Prostate gland (tissue), 2 donors: Measurements from ENCODE around the gene OR5K3. TPM values are rescaled to one million over a fixed set of nuclear protein-coding genes. Genes with fewer than 3 reads are reported as not detected.

Experiments
- DNase-seq: peaks from one replicate; pipeline ENCODE4 v3.0.0-alpha.2; 2019; ENCODE audit warnings: low spot score
- H3K27ac ChIP-seq, 2 donors: fragments of 200-600 bp; sonication (generic); 2 replicates each; pipeline ENCODE4 v1.5.1; 2017 to 2019
- H3K27me3 ChIP-seq: fragments of 200-600 bp; sonication (generic); replicated peaks from 2 replicates; pipeline ENCODE4 v1.5.1; 2019; ENCODE audit not compliant: insufficient read depth
- H3K36me3 ChIP-seq, 2 donors: fragments of 200-600 bp; sonication (generic); 1 replicate in 1 of 2; 2 replicates in 1 of 2; pipeline versions ENCODE4 v1.5.1 to v1.8.1; 2017 to 2019
- H3K4me1 ChIP-seq: fragments of 200-600 bp; sonication (generic); replicated peaks from 2 replicates; pipeline ENCODE4 v1.5.1; 2019
- H3K4me3 ChIP-seq, 2 donors: fragments of 200-600 bp; sonication (generic); 2 replicates each; pipeline ENCODE4 v1.5.1; 2017 to 2019
- H3K9me3 ChIP-seq: fragments of 200-600 bp; sonication (generic); 2 replicates; pipeline ENCODE4 v1.5.1; 2017
- CTCF ChIP-seq, 4 experiments: fragments of 200-600 bp in 2 of 4; fragments of 450-650 bp in 2 of 4; sonication (generic) in 2 of 4; IDR thresholded peaks; 1 replicate in 3 of 4; 2 replicates in 1 of 4; pipeline ENCODE4 v1.5.1; 2016 to 2019; ENCODE audit warnings: antibody characterized with exemption in 4 of 4, mild to moderate bottlenecking in 2 of 4, moderate library complexity in 2 of 4
- POLR2A ChIP-seq: fragments of 450-650 bp; IDR thresholded peaks from one replicate; pipeline ENCODE4 v1.6.1; 2016; ENCODE audit warnings: antibody characterized with exemption, mild to moderate bottlenecking
- POLR2AphosphoS5 ChIP-seq: sonication (generic); formaldehyde crosslinking; IDR thresholded peaks from one replicate; pipeline ENCODE4 v1.6.1; 2017; ENCODE audit warnings: antibody characterized with exemption
- WGBS: methylation state at CpG from one replicate; pipeline ENCODE4 v1.1.5; 2018; 5-methylcytosine and 5-hydroxymethylcytosine counted together
- intact Hi-C: fragments of 100-400 bp; cut with DNase I; formaldehyde crosslinking; loops from one replicate; pipeline ENCODE4 v1.14.2; 2022
- total RNA-seq, 2 donors: library from RNA; depleted of rRNA; stranded (reverse); fragments of >200 nt; gene quantifications; one replicate each; pipeline ENCODE4 v1.1.0, GENCODE V29; 2016

OR5K3 gene
- total RNA-seq, 2 donors from 2014 or later, result not detected

GRCh38 chr3:98359250-98359649 is 31.2 kb upstream of the OR5K3 start:
- intact Hi-C loops, result no loop called here
- H3K27me3 ChIP-seq, result no peaks in the 10 kb centered on the region

GRCh38 chr3:98359993-98360675 is 30.3 kb upstream of the OR5K3 start:
- H3K27me3 ChIP-seq, result no peaks in the 10 kb centered on the region
- no peak overlapping the region for H3K27ac ChIP-seq
- no peaks in the 10 kb centered on the region for H3K9me3 ChIP-seq
- no peaks in the 10 kb centered on the region for H3K36me3 ChIP-seq
- H3K4me3 ChIP-seq, result no peak overlapping the region
- no peak for DNase-seq
- 67% methylated on average over 1 of the region's 1 CpG for WGBS
- intact Hi-C loops, result no loop called here
- no peaks in the 10 kb centered on the region for H3K4me1 ChIP-seq
- no peak for TF ChIP-seq CTCF (IDR thresholded peaks at IDR 0.05)
- TF ChIP-seq POLR2AphosphoS5, result no peak
- no peak for TF ChIP-seq POLR2A

More at GRCh38 chr3:98359250-98359649, 31.2 kb upstream of the OR5K3 start:
- Histone ChIP-seq H3K4me1 (no peaks in the 10 kb centered on the region), H3K4me3 (no peak overlapping the region), H3K9me3 (no peaks in the 10 kb centered on the region), H3K27ac (no peak overlapping the region), H3K36me3 (no peaks in the 10 kb centered on the region)
- TF ChIP-seq POLR2AphosphoS5 (no peak), POLR2A (no peak), CTCF (IDR thresholded peaks at IDR 0.05) (no peak)
- no peak for DNase-seq

GRCh38 chr3:98360681-98361080 is 29.8 kb upstream of the OR5K3 start:
- no peak overlapping the region for H3K4me3 ChIP-seq
- TF ChIP-seq POLR2A (no peak), POLR2AphosphoS5 (no peak), CTCF (IDR thresholded peaks at IDR 0.05) (no peak)
- DNase-seq, result no peak
- no peaks in the 10 kb centered on the region for H3K27me3 ChIP-seq
- H3K36me3 ChIP-seq, result no peaks in the 10 kb centered on the region
- intact Hi-C loops, result no loop called here
- WGBS, result 93% methylated on average over 3 of the region's 3 CpGs
- H3K4me1 ChIP-seq, result no peaks in the 10 kb centered on the region
- no peak overlapping the region for H3K27ac ChIP-seq
- H3K9me3 ChIP-seq, result no peaks in the 10 kb centered on the region

GRCh38 chr3:98361289-98361688 is 29.2 kb upstream of the OR5K3 start:
- Histone ChIP-seq H3K4me3 (no peak overlapping the region), H3K4me1 (no peaks in the 10 kb centered on the region), H3K27ac (no peak overlapping the region), H3K9me3 (no peaks in the 10 kb centered on the region), H3K36me3 (no peaks in the 10 kb centered on the region), H3K27me3 (no peaks in the 10 kb centered on the region)
- no peak for DNase-seq
- TF ChIP-seq POLR2A (no peak), CTCF (IDR thresholded peaks at IDR 0.05) (no peak), POLR2AphosphoS5 (no peak)
- intact Hi-C loops, result no loop called here
- 75% methylated on average over 2 of the region's 2 CpGs for WGBS

GRCh38 chr3:98367464-98368246 is 22.8 kb upstream of the OR5K3 start:
- no peak overlapping the region for H3K27ac ChIP-seq
- TF ChIP-seq POLR2A, result no peak
- TF ChIP-seq CTCF (IDR thresholded peaks at IDR 0.05), result no peak
- TF ChIP-seq POLR2AphosphoS5, result no peak
- intact Hi-C loops, result no loop called here
- H3K27me3 ChIP-seq, result no peaks in the 10 kb centered on the region
- H3K36me3 ChIP-seq, result no peaks in the 10 kb centered on the region
- H3K4me3 ChIP-seq, result no peak overlapping the region
- no peaks in the 10 kb centered on the region for H3K4me1 ChIP-seq
- DNase-seq, result no peak
- no peaks in the 10 kb centered on the region for H3K9me3 ChIP-seq
- 81% methylated on average over 4 of the region's 4 CpGs for WGBS
